D721Med (cell line): Measurements from ENCODE around the gene PHF21A.
"Not testable (repeated sequence)": the region's sequence is repeated elsewhere in the genome, so short reads cannot be mapped to it uniquely, and the experiment has no call there.

Source experiments
- DNase-seq: peaks from one replicate; pipeline ENCODE4 v3.0.0; 2011; ENCODE audit warnings: low spot score; ENCODE audit not compliant: insufficient read length
- FAIRE-seq: peaks from 2 replicates; lab custom pipeline; 2011; peaks lifted over from hg19 to GRCh38; lab: Jason Lieb, UNC
- CTCF ChIP-seq: IDR thresholded peaks from 2 replicates; pipeline ENCODE4 v1.5.1; 2012; ENCODE audit warnings: mild to moderate bottlenecking, control low read depth; ENCODE audit not compliant: insufficient read depth; ENCODE audit errors: missing control alignments

The PHF21A gene

GRCh38 chr11:46017341-46017740 lies 103.9 kb downstream of the PHF21A start:
- FAIRE-seq (no peak), DNase-seq (no peak)
- TF ChIP-seq CTCF: no peak

DNA sequence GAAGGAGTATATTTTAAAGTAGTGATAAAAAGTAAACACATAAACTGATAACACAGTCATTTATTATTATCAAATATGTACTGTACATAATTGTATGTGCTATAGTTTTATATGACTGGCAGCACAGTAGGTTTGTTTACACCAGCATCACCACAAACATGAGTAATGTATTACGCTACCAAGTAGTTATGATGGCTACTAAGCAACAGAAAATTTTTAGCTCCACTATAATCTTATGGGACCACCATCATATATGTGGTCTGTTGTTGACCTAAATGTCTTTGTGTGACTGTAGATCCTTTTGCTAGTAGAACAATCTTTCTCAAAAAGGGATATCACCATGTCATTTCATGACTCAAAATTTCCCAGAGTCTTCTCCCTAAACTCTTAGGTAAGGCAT lies 105.3 kb downstream of the PHF21A start:
- FAIRE-seq (no peak), DNase-seq (no peak)
- TF ChIP-seq CTCF: no peak

- not testable (repeated sequence) for DNase-seq, FAIRE-seq
Measured at GRCh38 chr11:46014168-46014567, 107.1 kb downstream of the PHF21A start.

DNA sequence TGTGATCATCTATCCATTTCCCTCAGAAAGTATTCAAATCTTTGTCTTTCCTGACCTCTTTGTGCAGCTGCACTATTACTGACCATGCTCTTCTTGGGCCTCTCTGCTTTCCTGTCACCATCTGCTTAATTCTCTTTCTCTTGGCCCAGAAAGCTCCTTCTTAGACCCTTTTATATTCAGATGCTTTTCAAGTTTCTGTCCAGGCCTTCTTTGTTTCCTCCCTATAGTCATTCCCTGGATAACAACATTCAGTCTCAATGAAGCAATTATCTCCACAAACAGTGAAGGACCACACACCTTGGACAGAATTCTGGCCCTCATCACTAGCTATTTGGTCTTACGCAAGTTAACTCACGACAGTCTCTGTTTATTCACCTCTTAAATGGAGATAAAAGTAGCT lies 109.1 kb downstream of the PHF21A start:
- no peak for TF ChIP-seq CTCF
- DNase-seq: no peak
- no peak for FAIRE-seq

DNA sequence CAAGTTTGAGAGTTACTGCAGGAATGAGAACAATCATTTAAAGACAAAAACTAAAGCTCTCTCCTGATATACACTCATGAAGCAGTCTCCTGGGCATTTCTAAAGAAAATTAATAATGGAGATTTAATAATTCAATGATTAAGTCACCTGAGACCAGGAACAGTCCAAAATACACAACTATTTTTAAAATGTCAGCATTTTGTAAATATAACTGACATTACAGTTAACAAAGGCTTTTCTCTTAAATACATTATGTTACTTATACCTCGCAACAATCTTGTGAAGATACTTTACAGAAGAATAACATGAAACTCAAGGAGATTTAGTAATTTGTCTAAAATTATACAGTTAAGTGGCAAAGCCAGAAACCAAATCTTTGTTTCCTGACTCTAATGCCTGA lies 111.2 kb downstream of the PHF21A start:
- no peak for FAIRE-seq
- no peak for TF ChIP-seq CTCF
- no peak for DNase-seq

DNA sequence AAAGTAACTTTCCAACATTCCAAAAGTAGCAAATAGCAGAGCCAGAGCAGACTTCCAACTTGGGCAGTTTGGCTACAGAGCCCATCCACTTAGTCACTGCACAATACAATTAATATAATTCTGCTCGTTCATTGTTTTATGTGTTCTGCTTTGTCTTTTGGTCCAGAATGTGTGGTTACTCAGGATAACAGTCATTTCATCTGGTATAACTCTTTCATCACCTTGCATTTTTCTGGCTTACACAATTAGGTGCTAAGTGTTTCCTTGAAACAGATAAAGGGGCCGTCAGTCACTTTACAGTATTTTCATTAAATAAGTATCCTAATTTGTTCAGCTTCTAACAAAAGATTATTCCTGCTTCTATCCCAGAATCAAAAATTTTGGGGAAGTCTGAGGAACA lies 111.6 kb downstream of the PHF21A start:
- FAIRE-seq (no peak), DNase-seq (no peak)
- no peak for TF ChIP-seq CTCF

DNA sequence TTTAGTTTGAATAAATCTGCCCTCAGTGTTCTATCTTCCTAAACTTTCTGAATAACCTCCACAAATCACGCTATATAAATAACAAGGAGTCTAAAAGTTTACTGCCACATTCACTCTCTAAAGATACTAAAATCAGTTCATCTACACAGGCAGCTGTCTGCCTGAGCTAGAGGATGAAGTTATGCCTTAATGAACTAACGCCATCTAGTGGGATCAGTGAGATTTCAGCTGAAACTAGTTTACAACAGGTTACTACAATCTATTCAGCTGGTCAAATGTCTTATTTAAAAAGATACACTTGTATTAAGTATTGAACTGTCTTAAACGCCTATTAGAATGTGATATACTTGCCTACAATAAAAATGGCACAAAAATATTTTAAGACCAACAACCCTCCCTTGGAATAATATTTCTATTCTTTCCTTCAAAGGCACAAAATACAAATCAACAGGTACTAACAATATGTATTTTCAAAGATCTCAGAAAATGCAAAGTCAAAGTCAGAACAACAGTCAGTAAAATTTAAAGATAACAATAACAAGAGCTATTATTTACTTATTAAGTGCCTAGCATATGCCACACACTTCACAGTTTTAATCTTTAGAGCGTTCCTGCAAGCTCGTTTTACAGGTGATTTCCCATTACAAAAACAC lies 114.7 kb downstream of the PHF21A start:
- TF ChIP-seq CTCF: peak; percentile 79
- FAIRE-seq: peak; percentile 80
- no peak for DNase-seq

DNA sequence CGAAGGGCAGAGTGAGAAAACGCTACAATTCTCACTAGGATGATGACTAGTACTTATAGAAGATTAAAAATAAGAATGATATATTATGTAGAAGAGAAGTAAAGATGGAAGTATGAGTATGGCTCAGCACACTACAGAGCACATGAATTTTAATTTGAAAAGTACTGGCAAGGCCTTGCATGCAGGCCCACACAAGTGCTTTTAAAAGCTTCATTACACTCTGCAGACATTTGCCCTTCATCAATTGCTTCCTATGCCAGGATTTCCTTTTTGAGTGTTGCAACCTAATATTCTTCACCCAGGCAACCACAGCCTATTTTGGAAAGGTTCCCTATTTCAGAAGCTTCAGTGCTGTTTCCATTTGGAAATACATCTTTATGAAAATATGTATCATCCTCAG lies 117.7 kb downstream of the PHF21A start:
- FAIRE-seq (no peak), DNase-seq (no peak)
- no peak for TF ChIP-seq CTCF
